ENCODE results near the gene ITGB3BP. TPM values are rescaled to one million over a fixed set of nuclear protein-coding genes. Genes with fewer than 3 reads are reported as not detected.

ITGB3BP gene
- total and polyA plus RNA-seq, 2 of the 8 experiments (the other 6 are each of a cell fraction or from before 2014, with no cell fraction given), result 17.6 to 49.1 TPM

DNA sequence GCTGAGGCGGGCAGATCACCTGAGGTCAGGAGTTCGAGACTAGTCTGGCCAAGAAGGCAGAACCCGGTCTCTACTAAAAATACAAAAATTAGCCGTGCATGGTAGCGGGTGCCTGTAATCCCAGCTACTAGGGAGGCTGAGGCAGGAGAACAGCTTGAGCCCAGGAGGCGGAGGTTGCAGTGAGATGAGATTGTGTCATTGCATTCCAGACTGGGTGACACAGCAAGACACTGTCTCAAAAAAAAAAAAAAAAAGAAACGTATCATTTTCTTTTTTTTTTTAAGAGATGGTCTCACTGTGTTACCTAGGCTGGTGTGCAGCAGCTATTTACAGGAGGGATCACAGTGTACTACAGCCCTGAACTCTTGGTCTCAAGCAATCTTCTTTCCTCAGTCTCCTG is 47.3 kb downstream of the ITGB3BP start:
- H3K27me3 ChIP-seq (replicated peaks in 1 of 4; ENCODE audit: control insufficient read depth in 3 of 4, extremely low read depth in 1 of 4, insufficient read depth in 3 of 4, low read length in 3 of 4), result no peaks in the 10 kb centered on the region
- DNase-seq (ENCODE audit: low read depth in 1 of 2, low spot score in 2 of 2) (no peak), FAIRE-seq (no peak)
- H2BK12ac ChIP-seq (ENCODE audit: low read depth, low read length), result no peak overlapping the region
- H3K14ac ChIP-seq (ENCODE audit: insufficient read length), result no peak overlapping the region
- H2BK5ac ChIP-seq (ENCODE audit: low read depth, low read length), result no peak overlapping the region
- no peaks in the 10 kb centered on the region for H3K79me1 ChIP-seq (ENCODE audit: low read depth, low read length)
- no peak overlapping the region for H3K18ac ChIP-seq (ENCODE audit: extremely low read depth, low read length)
- H4K20me1 ChIP-seq (replicated peaks in 1 of 2; ENCODE audit: control insufficient read depth in 1 of 2, insufficient read depth in 2 of 2, low read length in 2 of 2), result no peaks in the 10 kb centered on the region
- H3K79me2 ChIP-seq (ENCODE audit: control insufficient read depth in 1 of 2, insufficient read depth in 2 of 2, low read length in 2 of 2), result no peaks in the 10 kb centered on the region
- no peak overlapping the region for H3K27ac ChIP-seq (ENCODE audit: low read depth, low read length)
- POLR2A ChIA-PET (ENCODE audit: partially characterized antibody), result no interaction called here
- no peak for TF ChIP-seq CREB1 (IDR thresholded peaks at IDR 0.05)
- no peak for TF ChIP-seq SIX5 (IDR thresholded peaks at IDR 0.05; ENCODE audit: low read depth, low read length)
- no peak for TF ChIP-seq PHF8 (conservative IDR thresholded peaks at IDR 0.05; ENCODE audit: low read depth, low read length)
- no peak for TF ChIP-seq POLR2AphosphoS5 (IDR thresholded peaks at IDR 0.05; ENCODE audit: low read depth, low read length)
- TF ChIP-seq JUND (IDR thresholded peaks at IDR 0.05; ENCODE audit: low read length), result no peak
- no peak for TF ChIP-seq BRCA1 (IDR thresholded peaks at IDR 0.05; ENCODE audit: low read depth, low read length)
- no peak for TF ChIP-seq TCF12 (IDR thresholded peaks at IDR 0.05; ENCODE audit: low read depth, low read length)
- no peak overlapping the region for H2BK15ac ChIP-seq (ENCODE audit: low read length)
- no peaks in the 10 kb centered on the region for H3K4me1 ChIP-seq (replicated peaks in 1 of 4; ENCODE audit: control insufficient read depth in 3 of 4, insufficient read depth in 4 of 4, low read length in 3 of 4)
- H2BK20ac ChIP-seq (ENCODE audit: low read length), result no peak overlapping the region
- no peak overlapping the region for H3K9ac ChIP-seq (replicated peaks in 1 of 4; ENCODE audit: extremely low read depth in 1 of 4, low read depth in 3 of 4, low read length in 3 of 4)
- peaks cover 0 to 3% (median under 1%) of the 10 kb centered on the region in 4 experiments; a peak in 2 of 8 replicates for H3K36me3 ChIP-seq (ENCODE audit: control insufficient read depth in 2 of 4, insufficient read depth in 4 of 4, low read length in 3 of 4)
- no peak overlapping the region for H3K4me2 ChIP-seq (ENCODE audit: insufficient read depth in 1 of 2, low read depth in 2 of 2, low read length in 2 of 2)
- H4K5ac ChIP-seq (ENCODE audit: insufficient read length, low read depth, low read length), result no peak overlapping the region
- no peak overlapping the region for H3K4me3 ChIP-seq (ENCODE audit: extremely low read depth in 1 of 4, insufficient read depth in 2 of 4, low read depth in 3 of 4, low read length in 4 of 4)
- H4K8ac ChIP-seq (ENCODE audit: extremely low read depth, insufficient read depth, low read length), result no peak overlapping the region
- no peak overlapping the region for H2BK120ac ChIP-seq (replicated peaks; ENCODE audit: low read depth, low read length)
- 75% methylated on average over 5 of the region's 7 CpGs; no CpG with 5 or more reads in 1 of the 2 experiments for WGBS, 2 experiments (ENCODE audit: extremely low coverage in 1 of 2, insufficient coverage in 1 of 2, insufficient read length in 1 of 2, insufficient replicate concordance in 2 of 2, low coverage in 1 of 2, low lambda C conversion rate in 2 of 2, missing lambda C conversion rate in 1 of 2)
- peaks cover 2 to 17% of the 10 kb centered on the region in 2 experiments; a peak in 3 of 4 replicates for H3K9me3 ChIP-seq (ENCODE audit: insufficient read depth in 2 of 2, low read depth in 1 of 2, low read length in 1 of 2)
- H2AFZ ChIP-seq (ENCODE audit: low read length), result no peak overlapping the region
- CTCF ChIA-PET (ENCODE audit: partially characterized antibody), result interaction anchor here (0.6 to 1.6 kb wide), 5 partner anchors 12 to 471 kb away, joined by 3 to 5 read pairs (median 3); no protein-coding TSS in a partner anchor
- H3K23ac ChIP-seq (ENCODE audit: insufficient read length), result no peak overlapping the region
- H4K91ac ChIP-seq (replicated peaks; ENCODE audit: insufficient read length, low read length), result no peak overlapping the region
- no peak overlapping the region for H3K4ac ChIP-seq (replicated peaks; ENCODE audit: insufficient read length, low read depth, low read length)
- no peaks in the 10 kb centered on the region for H3K23me2 ChIP-seq (ENCODE audit: low read depth, low read length)
- H2AK5ac ChIP-seq (ENCODE audit: low read depth, low read length), result no peak overlapping the region
- no peak overlapping the region for H3K56ac ChIP-seq (replicated peaks; ENCODE audit: insufficient read length, low read depth, low read length)

All from H1 (cell line).